ENCODE results near the gene CNTN4.
"Not testable (repeated sequence)": the region's sequence is repeated elsewhere in the genome, so short reads cannot be mapped to it uniquely, and the experiment has no call there.

Gene CNTN4

GRCh38 chr3:2968475-2968874 is 869.8 kb downstream of the CNTN4 start:
- DNase-seq (ENCODE audit: low read depth in 2 of 2): no peak

- DNase-seq (ENCODE audit: low read depth in 2 of 2): no peak
Observed at GRCh38 chr3:2976212-2976611, 877.5 kb downstream of the CNTN4 start.

GRCh38 chr3:2976796-2977195 is 878.1 kb downstream of the CNTN4 start:
- no peak for DNase-seq (ENCODE audit: low read depth in 2 of 2)

- no peak for DNase-seq (ENCODE audit: low read depth in 2 of 2)
Observed at GRCh38 chr3:2978977-2979732, 880.5 kb downstream of the CNTN4 start.

GRCh38 chr3:2984005-2984830 is 885.6 kb downstream of the CNTN4 start:
- DNase-seq (ENCODE audit: low read depth in 2 of 2): no peak

- DNase-seq (ENCODE audit: low read depth in 2 of 2): no peak
Observed at GRCh38 chr3:2984831-2985220, 886.2 kb downstream of the CNTN4 start.

GRCh38 chr3:2985479-2985878 is 886.8 kb downstream of the CNTN4 start:
- no peak for DNase-seq (ENCODE audit: low read depth in 2 of 2)

GRCh38 chr3:2992534-2992933 is 893.9 kb downstream of the CNTN4 start:
- no peak for DNase-seq (ENCODE audit: low read depth in 2 of 2)

GRCh38 chr3:2993130-2993529 is 894.5 kb downstream of the CNTN4 start:
- not testable (repeated sequence) for DNase-seq (ENCODE audit: low read depth in 2 of 2)

- no peak for DNase-seq (ENCODE audit: low read depth in 2 of 2)
Observed at GRCh38 chr3:2993736-2994135, 895.1 kb downstream of the CNTN4 start.

GRCh38 chr3:2995195-2995594 is 896.5 kb downstream of the CNTN4 start:
- no peak for DNase-seq (ENCODE audit: low read depth in 2 of 2)

- DNase-seq (ENCODE audit: low read depth in 2 of 2): no peak
Observed at GRCh38 chr3:3005146-3005744, 906.6 kb downstream of the CNTN4 start.

GRCh38 chr3:3013317-3014052 is 914.8 kb downstream of the CNTN4 start:
- DNase-seq (ENCODE audit: low read depth in 2 of 2): no peak

- DNase-seq (ENCODE audit: low read depth in 2 of 2): no peak
Observed at GRCh38 chr3:3015185-3016089, 916.8 kb downstream of the CNTN4 start.

- DNase-seq (ENCODE audit: low read depth in 2 of 2): no peak
Observed at GRCh38 chr3:3016226-3016625, 917.6 kb downstream of the CNTN4 start.

- no peak for DNase-seq (ENCODE audit: low read depth in 2 of 2)
Observed at GRCh38 chr3:3020209-3020608, 921.5 kb downstream of the CNTN4 start.

GRCh38 chr3:3023111-3023745 is 924.6 kb downstream of the CNTN4 start:
- DNase-seq (ENCODE audit: low read depth in 2 of 2): no peak

- no peak for DNase-seq (ENCODE audit: low read depth in 2 of 2)
Observed at GRCh38 chr3:3027976-3028567, 929.4 kb downstream of the CNTN4 start.

GRCh38 chr3:3031326-3031725 is 932.7 kb downstream of the CNTN4 start:
- DNase-seq (ENCODE audit: low read depth in 2 of 2): no peak

- no peak for DNase-seq (ENCODE audit: low read depth in 2 of 2)
Observed at GRCh38 chr3:3037156-3037555, 938.5 kb downstream of the CNTN4 start.
